ENCODE measurements around the gene P2RX3.
"Not testable (repeated sequence)": the region's sequence is repeated elsewhere in the genome, so short reads cannot be mapped to it uniquely, and the experiment has no call there.

P2RX3 gene

DNA sequence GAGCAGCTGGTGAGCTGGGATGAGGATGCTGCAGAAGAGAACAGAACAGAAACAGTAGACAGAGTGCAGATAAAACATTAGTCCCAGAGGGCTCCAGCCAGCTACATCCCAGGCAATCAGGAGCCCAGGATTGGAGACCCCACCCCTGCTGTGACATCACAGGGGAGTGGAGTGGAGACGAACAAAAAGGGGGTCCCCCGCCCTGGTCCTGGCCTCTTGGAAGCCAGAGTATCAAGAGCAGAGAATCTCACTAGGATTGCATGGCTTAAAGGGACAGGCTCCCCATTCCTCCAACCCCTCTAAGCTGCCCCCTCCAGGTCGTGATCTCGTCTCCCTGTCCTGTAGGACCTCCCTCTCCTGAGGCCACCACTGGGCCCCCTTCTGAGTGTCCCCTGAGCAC is at the start of gene P2RX3:
TSS of gene P2RX3 (plus strand) at position 211 of the 400 bp plus-strand sequence. CDS start 199 bp downstream, outside the sequence.
- DNase-seq, result no peak

DNA sequence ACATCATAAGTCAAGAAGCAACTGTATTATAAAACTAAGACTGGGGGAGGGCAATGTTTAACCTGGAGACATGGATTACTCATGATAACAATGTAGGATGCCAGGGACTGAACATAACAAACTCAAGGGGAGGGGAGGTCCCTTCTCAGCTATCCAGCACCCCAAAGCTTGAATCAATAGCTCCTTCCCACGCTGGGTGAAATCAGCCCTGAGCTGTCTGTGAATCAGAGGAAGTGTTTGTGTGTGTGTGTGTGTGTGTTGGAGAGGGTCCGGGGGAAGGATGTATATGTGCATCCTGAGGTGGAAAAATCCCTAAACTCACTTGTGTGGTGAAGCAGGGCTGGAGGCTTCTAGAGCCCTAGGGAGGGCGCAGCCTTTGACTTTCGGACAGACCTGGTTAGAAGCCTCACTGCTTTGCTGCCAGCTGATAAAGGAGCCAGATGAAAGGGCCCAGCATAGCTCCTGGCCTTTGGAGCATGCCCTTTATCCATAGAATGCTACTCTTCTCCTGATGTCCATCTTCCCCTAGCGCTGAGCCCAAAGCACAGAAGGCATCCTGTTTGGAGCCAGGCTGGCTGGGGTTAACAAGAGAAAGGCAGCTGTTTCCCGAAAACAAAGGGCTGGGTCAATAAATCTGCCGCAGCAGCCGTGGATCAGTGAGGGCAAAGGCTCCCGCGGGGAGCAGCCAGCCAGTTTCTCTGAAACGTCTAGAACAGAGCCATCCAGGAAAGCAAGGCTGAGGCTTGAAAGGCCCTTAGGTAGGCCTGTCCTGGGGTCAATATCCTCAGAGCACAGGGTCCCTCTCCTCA is 49.2 kb upstream of the P2RX3 start:
- no peak for DNase-seq

DNA sequence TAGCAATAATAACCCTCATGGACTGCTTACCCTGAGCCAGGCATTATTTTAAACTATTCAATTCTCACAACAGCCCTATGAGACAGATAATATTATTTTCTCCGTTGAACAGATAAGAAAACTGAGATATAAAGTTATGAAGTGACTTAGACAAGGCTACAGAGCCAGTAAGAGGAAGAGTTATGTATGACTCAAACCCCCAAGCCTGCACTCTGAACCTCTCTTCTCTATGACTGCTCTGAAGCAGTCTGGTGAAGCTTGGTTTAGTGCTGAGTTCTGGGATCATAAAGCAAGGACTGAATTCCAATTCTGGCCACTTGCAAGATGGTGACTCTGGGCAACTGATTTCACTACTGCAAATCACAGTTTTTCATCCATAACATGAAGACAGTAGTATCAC is 47.9 kb upstream of the P2RX3 start:
- no peak for DNase-seq

DNA sequence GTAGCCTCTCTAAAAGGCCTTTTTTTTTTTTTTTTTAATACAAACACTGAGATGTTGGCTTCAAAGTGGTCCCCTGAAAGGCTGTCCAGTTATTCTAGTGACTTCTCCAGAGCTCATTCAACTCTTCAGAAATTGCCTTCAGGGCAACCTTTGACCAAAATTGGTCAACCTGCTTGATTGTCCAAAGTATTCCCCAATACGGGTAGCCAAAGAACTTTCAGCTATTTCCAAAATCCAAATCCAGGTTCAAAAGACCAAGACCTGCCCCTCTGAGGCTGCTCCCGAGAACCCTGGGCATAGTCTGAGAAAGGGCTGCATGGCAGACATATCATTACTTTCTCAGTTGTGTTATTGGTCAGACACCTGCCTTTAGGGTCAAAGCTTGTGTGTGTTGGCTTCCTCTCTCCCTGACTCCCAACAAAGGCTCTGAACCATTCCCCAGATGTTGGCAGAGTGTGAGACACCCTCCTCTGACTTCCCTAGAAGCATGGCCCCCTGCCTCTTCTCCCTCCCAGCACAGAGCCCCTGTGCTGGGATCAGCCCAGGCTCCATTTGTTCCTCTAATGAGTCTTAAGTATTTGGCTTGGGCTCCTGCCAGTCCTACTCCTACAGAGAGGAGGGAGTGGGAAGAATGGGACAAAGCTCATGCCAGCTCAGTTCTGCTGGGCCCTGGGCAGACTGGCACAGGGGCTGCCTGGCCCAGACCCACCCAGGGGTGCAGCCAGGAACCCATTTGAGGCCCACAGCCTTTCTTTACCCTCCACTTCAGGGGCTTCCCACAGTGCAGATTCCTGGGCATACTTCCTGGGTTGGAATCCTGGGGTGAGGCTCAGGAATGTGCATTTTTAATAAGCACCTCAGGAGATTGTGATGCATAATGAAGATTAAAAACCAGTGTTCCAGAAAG is 43.7 kb upstream of the P2RX3 start:
- DNase-seq, result peak in 16 of 56 donors; percentile 3 to 52 (median 30)

DNA sequence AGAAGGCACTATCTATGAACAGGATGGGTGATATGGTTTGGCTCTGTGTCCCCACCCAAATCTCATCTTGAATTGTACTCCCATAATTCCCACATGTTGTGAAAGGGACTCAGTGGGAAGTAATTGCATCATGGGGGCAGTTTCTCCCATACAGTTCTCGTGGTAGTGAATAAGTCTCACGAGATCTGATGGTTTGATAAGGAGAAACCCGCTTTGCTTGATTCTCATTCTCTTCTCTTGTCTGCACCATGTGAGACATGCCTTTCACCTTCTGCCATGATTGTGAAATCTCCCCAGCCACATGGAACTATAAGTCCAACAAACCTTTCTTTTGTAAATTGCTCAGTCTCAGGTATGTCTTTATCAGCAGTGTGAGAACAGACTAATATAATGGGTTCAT is 41.9 kb upstream of the P2RX3 start:
- DNase-seq, result not testable (repeated sequence)

DNA sequence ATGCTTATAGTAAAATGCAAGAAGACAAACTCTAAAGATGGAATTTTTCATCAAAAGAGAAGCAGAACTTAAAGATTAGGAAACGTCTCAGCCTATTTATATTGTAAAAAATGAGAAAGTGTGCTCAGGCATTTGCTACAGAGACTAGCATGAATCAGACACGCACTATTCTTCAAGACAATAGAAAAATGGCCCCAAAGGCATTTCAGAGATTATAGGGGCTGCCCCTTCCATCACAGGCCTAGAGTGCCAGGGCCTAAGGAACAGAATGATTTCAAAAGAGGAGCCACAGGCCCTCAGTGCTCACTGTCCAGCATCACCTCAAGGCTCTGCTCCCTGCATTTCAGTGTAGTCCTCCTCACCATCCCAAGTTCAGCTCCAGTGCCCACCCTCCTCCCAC is 40.9 kb upstream of the P2RX3 start:
- no peak for DNase-seq

DNA sequence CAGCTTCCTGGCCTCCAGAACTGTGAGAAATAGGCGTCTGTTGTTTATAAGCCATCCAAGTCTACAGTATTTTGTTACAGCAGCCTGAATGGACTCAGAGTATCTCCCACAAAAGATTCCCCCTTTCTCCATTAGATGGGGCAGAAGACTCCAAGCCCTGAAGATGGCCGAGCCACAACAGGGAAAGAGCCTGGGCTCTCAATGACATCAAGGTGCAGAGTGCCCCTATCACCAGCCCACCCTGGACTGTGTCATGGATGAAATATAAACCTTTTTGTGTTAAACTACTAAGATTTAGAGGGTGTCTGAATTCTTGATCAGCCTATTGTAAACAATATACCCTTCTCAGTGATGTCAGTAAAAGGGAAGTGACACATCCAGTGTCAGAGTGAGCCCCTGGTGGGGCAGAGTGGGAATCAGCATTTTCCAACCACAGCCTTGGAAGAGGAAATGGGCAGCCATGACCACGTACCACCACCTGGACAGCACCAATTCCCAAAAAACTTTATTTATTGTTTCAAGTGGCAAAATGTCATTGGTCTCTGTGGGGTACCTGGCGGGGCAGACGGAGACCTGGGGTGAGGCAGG is 38.9 kb upstream of the P2RX3 start:
- DNase-seq, result no peak

DNA sequence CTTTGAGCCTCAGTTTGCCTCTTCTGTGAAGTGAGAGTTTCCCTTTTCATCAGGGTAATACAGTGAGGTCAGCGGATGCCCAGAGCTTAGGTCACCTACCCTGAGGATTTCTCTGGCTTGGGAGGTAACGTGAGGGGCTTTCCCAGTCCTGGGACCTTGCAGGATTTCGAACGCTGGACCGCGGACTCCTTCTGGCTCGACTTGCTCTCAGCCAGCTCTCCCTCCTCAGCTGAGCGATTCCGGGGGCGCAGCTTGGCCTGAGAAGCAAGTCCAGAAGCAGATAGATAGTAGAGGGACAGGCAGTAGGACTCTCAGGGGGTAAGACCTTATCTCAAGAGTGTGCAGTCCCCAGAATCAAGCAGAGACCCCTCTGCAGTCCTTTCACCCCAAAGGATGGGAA is 37.4 kb upstream of the P2RX3 start:
- DNase-seq, result no peak

DNA sequence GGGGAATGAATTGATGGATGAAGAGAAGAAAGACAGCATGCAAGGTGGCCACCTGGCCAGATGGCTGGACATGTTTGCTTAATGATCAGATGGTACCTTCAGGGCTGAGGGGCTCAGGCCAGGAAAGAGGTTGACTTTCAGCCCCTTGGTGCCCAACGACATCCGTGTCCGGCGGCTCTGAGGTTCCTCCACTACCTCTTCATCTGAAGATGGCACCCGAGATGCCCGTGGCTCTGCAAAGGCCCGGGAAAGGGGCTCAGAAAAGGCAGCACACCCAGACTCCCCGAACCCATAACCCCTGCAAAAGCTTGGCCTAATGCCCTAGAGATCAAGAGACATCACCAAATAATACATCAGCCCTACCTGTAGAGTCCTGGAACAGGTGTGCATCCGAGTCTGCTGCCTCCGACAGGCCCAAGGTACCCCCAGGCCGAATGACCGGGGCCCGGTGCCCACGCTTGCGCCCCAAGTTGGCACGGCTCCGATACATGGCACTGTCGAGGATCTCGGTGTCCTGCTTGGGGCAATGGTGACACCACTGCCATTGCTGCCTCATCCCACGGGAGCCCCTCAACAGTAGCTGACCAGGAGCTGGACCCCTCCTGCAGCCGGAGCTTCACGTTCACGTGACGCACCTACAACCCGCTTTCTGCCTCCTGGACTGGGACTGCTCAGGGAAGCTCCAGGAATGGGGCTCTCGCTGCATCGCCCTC is 36.3 kb upstream of the P2RX3 start:
- no peak for DNase-seq

DNA sequence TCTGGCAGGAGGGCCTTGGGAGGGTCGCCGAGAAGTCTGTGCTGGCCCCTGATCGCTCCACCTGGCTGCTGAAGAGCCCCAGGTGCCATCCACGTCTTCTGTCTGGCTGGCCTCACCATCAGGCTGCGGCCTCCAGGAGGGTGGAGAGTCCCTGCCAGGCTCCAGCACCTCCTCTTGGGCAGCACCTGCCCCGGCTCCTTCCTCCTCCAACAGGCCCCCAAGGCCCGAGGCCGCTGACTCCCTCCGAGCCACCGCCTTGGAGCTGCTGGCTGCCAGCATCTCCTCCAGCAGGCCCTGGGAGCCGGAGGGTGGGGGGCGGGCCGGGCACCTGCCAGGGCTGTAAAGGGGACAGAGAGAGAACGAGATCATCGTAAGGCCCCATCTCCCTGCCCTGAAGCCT is 35.7 kb upstream of the P2RX3 start:
- DNase-seq, result no peak

DNA sequence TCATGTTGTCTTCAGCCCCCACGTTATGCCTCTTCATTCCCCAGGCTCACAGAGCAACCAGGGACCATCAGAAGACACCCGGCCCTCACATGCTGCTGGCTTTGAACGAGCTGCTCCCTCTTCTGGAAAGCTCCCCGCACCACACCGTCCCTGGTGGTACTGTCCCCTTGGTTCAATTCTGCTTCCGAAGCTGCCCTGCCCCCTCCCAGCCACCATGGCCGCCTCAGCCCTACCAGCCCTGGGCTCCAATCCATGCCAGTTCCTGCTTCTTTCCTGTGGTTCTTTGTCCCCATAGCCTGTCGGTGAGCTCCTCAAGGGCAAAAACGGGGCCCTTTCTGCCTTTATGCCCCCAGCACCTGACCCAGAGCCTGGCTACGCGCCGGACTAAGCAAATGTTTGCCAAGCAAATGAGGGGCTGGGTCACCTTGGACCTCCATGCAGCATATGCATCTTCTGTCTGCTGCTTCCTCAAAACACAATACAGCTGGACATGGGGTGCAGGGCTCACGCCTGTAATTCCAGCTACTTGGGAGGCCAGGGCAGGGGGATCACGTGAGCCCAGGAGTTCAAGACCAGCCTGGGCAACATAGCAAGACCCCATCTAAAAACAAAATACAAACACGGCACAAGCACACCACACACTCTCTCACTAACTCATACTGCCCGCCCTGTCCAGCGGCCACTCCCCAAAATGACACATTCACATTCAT is 34.7 kb upstream of the P2RX3 start:
- DNase-seq, result no peak

DNA sequence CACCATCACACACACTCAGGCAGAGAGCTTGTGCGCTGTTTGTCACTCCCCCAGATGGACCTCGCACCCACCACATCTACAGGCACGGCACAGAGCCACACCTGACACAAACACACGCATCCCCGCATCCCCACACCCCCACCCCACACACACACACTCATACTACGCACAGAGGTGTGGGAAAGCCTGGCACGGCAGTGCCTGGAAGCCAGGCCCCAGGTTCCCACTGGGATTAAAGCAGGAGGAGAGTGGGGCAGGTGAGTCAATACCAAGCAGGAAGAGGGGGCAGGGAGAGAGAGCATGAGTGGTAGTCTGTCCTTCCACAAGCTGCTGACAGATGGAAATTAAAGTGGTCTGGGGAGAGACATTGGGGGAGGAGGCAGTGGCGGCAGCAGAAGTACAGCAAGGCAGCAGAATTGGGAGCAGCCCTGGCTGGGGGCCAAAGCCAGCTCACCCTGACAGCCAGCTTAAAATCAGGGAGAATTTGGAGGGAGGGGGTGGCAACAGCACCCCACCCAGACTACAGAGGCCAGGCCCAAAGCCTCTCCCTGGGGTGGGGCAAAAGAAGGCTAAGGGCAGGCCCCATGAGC is 34.1 kb upstream of the P2RX3 start:
- peak in 7 of 56 donors; percentile 9 to 38 (median 26) for DNase-seq

DNA sequence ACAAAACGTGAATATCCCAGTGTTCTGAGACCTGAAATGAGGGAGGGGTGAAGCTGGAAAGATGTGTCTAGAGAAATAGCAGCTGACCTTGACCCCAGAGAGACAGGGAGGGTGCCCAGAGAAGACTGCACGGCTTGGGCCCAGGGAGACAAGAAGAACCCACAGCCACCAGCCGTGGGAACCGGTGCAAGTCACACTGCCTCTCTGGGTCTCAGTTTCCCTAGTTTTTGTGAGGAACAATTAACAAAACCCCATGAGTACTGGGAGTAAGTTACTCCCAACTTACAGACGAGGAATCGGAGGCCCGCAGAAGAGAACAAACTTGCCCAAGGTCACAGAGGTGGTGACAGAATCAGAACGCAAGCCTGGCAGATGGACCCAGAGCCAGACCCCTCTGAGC is 32.6 kb upstream of the P2RX3 start:
- no peak for DNase-seq

DNA sequence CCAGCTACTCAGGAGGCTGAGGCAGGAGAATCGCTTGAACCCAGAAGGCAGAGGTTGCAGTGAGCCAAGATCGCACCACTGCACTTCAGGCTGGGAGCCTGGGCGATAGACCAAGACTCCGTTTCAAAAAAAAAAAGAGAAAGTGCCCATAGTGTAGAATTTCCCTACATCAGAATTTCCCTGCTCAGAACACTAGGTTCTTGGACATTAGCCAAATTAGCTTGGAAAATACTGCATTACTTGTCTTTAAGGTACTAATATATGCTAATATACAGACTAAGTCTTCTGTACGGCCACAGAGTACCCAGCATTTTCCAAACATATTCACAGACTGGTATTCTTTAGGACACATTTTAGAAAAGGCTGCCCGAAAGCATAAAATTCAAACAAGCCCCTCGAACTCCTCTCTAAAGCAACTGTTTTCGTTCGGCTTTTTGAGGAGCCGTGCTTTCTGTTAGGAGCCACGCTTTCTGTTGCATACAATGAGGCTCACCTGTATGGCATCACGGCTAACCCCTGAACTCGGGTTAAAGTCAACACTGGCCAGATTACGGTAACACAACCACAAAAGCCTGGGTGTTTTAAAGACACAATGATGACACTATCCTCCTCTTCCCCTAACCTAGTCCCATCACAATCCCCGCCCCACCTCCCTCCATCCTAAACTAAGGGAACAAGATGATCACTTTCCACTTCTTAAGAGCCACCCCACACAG is 31.8 kb upstream of the P2RX3 start:
- no peak for DNase-seq

DNA sequence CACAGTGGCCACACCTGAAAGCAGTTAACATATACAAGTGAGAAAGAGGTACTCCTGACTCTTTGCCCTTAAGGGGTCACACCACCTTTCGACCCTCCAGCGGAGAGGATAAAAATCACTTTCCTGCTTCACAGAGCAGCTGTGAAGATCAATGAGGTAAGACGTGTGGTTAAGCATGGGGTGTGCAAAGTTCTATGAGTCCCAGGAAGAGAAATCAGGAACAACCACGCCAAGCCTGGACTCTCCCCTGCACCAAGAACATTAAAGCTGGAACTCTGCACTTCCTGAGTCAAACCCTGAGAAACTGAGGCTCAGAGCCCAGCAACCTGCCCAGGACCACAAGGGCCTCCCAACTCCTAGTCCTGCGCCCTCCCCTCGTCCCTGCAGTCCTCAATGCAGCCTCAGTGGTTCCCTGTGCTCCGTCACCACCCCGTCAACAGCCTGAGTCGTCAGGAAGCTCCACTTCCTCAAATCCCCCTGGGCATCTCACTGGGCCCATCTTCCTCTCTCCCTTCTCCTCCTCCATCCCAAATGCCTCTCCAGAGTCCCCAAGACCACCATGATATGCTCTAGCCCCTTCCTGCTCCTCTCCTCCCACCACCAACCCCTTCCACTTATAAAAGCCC is 31.1 kb upstream of the P2RX3 start:
- no peak for DNase-seq

DNA sequence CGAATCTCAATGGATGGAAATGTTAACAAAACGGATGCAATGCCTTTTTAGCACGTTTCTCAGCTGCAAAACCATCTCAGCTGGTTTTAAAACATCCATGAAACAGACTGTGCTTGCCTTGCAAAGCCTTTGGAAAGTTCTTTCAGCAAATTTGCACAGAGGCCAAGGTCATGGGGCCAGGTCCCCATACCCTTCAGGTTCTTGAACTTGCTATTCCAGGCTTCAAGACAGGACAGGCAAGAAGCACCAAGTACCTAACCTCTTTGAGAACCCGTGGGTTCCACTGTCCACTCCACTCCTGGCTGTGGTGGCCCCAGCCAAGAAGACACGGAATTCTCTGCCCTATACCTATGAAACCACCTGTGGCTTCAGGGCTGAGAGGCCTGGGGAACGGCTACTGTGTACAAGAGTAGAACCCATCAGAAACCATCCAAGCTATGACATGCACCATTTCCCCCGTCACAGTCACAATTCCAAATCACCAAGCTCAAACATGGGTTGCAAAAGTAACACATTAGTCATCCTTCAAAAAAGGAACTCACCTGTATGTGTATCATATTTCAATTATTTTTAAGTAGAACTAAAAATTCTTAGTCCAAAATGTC is 30.4 kb upstream of the P2RX3 start:
- DNase-seq, result no peak

DNA sequence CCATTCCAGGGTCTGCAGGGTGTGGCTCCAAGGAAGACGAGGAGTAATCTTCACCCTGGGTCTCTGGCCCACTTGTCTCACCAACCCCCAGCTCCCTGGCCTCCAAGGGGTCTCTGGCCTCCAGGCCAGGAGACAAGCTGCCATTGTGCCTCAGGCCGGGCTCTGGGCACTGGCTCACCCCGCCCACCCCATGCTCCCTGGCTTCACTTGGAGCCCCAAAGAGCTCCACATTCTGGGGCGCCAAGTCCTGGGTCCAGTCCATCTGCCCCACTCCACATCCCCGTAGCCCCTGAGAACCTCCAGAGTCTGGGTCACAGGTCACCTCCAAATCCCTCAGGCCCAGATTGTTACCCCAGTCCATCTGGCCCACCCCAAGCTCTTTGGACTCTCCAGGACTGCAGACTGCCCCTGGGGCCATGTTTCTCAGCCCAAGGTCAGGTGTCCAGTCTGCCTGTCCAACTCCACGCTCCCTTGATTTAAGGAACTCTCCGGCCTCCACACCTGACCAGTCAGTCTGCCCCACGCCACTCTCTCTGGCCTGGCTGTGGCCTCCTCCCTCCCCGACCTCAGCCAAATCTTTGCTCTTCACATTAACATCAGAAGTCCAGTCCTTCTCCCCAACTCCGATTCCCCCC is 29.6 kb upstream of the P2RX3 start:
- no peak for DNase-seq

Measured in amygdala (tissue), 56 donors.